Colon (tissue), 2 donors: ENCODE measurements around the gene SLIT2.

Experiments used
- FAIRE-seq: peaks from 2 replicates; lab custom pipeline; 2012; peaks lifted over from hg19 to GRCh38; lab: Jason Lieb, UNC
- donor health status: control.
- donor health status: control.

SLIT2 gene

GRCh38 chr4:20266215-20267082 is 14.7 kb downstream of the SLIT2 start:
- no peak for FAIRE-seq

- no peak for FAIRE-seq
These were observed 16.3 kb downstream of the SLIT2 start for GRCh38 chr4:20268028-20268427.

GRCh38 chr4:20269320-20269719 is 17.6 kb downstream of the SLIT2 start:
- FAIRE-seq = no peak

GRCh38 chr4:20271950-20272349 is 20.2 kb downstream of the SLIT2 start:
- no peak for FAIRE-seq

- FAIRE-seq = no peak
These were observed 20.7 kb downstream of the SLIT2 start for GRCh38 chr4:20272411-20272872.

DNA sequence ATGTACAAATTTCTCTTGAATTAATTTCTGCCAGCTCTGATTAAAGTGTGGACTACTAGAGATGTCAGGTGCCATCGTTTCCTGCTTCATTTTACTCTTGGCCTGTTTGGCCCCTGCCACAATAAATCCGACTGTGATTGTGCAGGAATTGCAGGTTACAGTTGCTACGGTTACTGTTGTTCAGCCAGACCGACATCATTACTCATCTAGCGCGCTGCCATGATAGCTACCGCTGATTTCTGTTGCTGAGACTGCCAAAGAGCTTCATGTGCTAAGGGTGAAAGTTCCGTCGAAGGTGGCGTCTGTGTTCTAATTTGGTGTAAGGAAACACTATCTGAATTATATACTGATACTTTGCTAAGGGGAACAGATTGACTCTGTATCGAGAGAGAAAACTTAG is 22.1 kb downstream of the SLIT2 start:
- FAIRE-seq = no peak

GRCh38 chr4:20276848-20277247 is 25.1 kb downstream of the SLIT2 start:
- no peak for FAIRE-seq

DNA sequence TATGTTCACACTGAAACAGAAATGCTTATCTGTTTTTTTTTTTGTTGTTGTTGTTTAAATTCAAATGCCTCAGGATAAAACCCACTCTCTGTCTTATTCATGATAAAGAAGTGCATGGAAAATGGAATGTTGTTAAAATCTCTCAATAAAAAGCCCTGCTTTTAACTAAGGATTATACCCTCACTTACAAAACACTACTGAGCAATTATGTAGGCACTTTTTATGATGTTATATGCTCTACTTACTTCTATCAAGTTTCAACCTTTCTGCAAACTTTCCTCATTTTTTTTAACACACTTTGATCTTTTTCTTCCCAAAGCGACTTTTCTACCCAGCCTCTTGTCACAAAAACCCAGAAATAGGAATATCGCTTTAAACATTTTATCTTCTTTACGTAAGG is 26.5 kb downstream of the SLIT2 start:
- FAIRE-seq = no peak

DNA sequence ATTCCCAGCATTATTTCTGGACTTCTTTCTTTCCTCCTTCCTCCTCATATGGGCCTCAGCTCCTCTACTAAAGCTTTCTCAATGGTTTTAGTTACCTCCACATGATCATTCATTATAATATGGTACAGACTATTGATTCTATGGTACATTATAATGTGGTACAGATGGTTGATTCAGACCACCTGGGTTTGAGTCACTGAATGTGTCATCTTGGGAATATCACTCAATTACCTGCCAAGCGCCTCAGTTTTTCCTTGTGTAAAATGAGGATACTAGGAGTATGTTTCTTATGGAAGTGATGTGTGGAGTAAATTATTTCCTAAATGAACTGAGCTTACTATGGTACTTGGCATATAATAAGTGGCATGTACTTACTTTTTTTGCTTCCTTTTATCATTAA is 27.7 kb downstream of the SLIT2 start:
- no peak for FAIRE-seq

DNA sequence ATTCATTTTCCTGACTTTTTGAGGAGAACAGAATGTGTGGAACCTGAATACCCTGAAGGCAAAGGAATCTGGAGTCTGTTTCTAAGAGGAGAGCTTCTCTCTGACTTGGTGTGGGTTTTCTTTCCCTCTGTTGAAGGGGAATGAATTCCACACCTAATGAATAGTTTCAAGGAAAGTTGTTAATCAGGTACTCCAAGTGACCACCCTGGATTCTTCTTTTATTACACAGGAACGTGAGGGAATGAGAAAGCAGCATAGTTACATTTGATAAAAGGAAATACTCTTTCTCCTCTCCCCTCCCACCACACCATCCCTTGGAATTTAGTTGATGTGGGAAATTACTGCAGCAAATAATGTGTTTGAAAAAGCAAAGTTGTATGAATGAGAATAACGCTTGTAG is 29.7 kb downstream of the SLIT2 start:
- no peak for FAIRE-seq

- FAIRE-seq = no peak
These were observed 31.3 kb downstream of the SLIT2 start for GRCh38 chr4:20283039-20283438.

GRCh38 chr4:20284990-20285389 is 33.3 kb downstream of the SLIT2 start:
- no peak for FAIRE-seq

DNA sequence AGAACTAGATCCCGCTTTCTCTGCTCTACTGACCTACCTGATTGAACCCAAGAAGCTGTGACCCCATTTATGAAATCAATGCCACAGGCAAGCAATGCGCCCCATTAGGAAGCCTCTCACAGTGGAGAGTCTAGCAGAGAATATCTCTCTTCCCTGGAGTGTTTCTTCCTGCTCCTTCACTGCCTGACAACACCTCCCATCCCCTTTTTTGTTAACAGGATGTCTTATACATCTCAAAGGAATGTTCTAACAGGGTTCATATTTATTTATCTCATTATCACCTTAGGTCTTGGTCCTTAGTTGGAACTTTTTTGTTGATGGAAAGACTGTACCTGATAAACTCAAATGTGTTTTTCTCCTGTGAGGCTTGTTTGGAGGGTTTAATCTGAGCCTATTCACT is 35.5 kb downstream of the SLIT2 start:
- FAIRE-seq = no peak

DNA sequence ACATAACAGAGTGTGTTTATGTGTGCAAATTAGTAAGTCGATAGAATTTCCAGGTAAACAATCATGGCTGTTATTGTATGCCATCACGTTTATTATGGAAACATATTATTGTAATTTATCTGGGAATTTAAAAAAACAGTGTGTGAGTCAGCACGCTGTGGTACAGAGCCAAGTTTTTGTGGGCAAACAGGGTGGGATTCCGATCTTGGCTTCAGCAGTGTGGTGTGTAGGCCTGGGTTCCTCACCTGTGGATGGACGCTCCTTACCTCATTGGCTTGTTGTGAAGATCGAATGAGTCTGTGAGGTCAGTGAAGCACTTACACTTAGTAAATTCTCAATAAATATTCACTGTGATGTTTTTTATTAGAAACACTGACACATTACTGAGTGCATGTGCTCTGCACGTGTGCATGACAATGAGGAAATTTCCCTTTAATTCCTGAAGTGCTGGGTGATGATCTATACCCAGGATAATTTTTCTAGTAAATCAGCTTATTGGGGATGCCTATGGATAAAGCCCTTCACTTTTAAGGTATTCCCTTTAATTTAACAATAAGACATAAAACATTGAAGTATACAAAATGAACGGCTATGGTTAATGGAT is 36.4 kb downstream of the SLIT2 start:
- no peak for FAIRE-seq

GRCh38 chr4:20288846-20289512 is 37.3 kb downstream of the SLIT2 start:
- FAIRE-seq = no peak

DNA sequence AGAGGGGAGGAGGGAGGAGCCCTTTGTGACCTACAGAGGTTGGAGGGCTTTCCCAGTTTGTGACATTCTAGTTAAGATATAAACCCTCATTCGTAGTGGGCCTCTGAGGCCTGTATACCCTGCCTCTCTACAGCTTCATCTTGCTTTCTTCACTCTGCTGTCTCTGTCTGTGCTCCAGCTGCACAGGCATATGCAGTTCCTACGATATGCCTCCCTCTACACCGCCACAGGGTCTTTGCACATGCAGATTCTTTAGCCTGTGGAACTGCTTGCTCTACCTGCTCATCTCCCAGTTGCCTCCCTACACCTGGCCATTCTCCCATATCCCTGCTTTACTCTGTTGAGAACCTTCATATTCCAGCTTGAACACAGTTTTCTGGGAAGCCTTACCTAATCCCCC is 38.1 kb downstream of the SLIT2 start:
- no peak for FAIRE-seq

DNA sequence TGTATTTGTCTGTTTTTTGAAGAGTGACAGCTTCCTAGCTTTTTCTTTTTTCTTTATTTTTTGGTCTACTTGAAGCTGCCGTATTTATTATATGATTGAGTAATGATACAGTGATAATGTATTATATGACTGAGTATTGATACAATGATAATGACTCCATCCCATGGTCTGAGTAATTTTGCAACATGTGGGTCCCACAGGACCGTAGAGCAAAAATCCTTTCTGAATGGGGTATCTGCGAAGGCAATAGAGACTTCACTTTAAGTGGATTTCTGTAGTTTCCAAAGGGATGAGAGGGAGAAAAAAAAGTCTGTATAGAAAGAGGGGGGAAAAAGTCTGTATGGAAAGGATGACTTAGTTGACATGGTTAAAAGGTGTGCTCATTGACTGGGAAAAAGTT is 41.0 kb downstream of the SLIT2 start:
- FAIRE-seq = no peak

DNA sequence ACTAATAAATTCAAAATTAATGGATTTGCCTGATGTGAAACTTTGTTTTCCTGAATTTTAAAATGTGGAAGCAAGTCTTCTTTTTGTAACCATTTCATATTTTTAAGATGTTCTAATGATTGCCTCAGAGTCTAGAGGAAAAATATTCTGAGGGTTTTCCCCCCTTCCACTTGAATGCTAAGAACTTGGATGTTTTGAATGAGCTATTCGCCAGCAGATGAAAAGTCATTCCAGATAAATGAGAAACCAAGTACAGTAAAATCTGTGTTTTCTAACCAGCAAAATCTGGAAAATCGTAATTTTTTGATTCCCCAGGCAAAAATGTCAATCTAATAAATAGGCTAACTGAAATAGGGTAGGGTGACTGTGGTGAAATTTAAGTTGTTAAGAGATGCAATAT is 45.6 kb downstream of the SLIT2 start:
- FAIRE-seq = no peak

- no peak for FAIRE-seq
These were observed 46.1 kb downstream of the SLIT2 start for GRCh38 chr4:20297783-20298182.

DNA sequence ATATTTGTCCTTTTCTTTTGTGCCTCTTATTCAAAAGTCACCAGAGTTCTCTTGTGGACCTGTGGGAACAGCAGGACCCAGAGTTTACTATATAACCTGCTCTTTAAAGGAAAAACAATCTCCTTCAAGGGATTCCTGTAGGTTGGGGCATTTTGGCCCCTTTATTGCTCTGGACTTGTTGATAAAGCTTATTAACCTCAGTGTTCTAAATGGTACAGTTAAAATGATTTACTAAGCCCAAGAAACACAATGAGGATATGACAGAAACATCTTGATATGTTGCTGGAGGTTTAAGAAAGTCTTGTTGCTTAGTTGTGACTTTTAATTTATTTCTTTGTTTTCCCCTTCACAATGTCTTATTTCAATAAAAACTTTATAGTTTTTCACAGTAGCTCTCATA is 46.8 kb downstream of the SLIT2 start:
- FAIRE-seq = no peak

DNA sequence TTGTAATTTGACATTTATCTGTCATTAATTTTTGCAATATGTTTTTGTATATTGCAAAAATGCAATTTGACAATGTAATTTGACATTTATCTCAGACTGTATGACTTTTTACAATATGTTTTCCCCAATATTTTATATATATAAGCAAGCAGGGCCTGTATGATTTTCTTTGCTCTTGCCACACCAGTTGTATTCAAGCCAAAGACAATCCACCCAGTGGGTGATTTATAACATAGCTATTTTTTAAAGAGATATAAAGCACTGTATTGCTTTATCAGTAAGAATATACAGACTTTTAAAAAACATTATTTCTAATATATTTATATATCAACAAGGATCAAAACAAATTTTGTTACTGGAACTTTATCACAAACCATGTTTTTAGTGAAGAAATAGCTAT is 47.3 kb downstream of the SLIT2 start:
- FAIRE-seq = no peak

DNA sequence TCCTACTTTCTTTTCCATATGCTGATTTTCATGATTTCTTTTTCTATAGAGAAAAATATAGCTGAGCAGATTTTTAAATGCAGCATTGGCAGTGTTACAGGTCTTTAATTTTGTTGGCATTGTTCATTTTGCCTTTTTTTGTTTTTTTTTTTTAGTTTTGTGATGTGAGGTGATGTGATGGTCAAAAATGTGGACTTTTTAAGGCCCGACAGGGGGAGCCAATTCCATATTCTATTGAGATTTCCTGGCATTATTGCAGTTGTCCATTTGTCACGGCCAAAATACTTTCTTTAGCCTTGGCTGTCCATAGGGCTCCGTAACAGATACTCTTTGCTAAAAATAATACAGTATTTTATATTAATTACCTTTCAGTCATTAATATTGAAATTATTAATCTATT is 47.8 kb downstream of the SLIT2 start:
- no peak for FAIRE-seq

- no peak for FAIRE-seq
These were observed 49.5 kb downstream of the SLIT2 start for GRCh38 chr4:20301161-20301560.
